H9 (cell line): ENCODE data around the gene RAD54L2. TPM values are rescaled to one million over a fixed set of nuclear protein-coding genes. Genes with fewer than 3 reads are reported as not detected.
A peak's percentile ranks its signal among the peaks of the same experiment; 100 is the strongest.

Experiments
- DNase-seq: peaks from one replicate; pipeline ENCODE4 v3.0.0-alpha.2; 2017
- H2AFZ ChIP-seq: one replicate; pipeline ENCODE4 v1.6.1; 2013; ENCODE audit warnings: mild to moderate bottlenecking, low read length, control low read depth, moderate library complexity
- H2AK5ac ChIP-seq: 2 replicates; pipeline ENCODE4 v1.6.1; 2013; ENCODE audit warnings: low read length, control low read depth, mixed read lengths; ENCODE audit not compliant: insufficient read length
- H2BK120ac ChIP-seq: one replicate; pipeline ENCODE4 v1.6.1; 2013; ENCODE audit warnings: low read depth, mild to moderate bottlenecking, low read length, control low read depth, inconsistent platforms; ENCODE audit not compliant: poor library complexity, severe bottlenecking
- H2BK12ac ChIP-seq: 2 replicates; pipeline ENCODE4 v1.6.1; 2013; ENCODE audit warnings: low read length, control low read depth, mixed read lengths, low read depth; ENCODE audit not compliant: insufficient read length
- H2BK15ac ChIP-seq: 2 replicates; pipeline ENCODE4 v1.6.1; 2013; ENCODE audit warnings: low read depth, low read length, control low read depth
- H2BK20ac ChIP-seq: one replicate; pipeline ENCODE4 v1.6.1; 2013; ENCODE audit warnings: low read depth, mild to moderate bottlenecking, low read length, control low read depth, inconsistent platforms; ENCODE audit not compliant: poor library complexity, severe bottlenecking
- H2BK5ac ChIP-seq: 2 replicates; pipeline ENCODE4 v1.6.1; 2013; ENCODE audit warnings: low read length, control low read depth, mixed read lengths; ENCODE audit not compliant: insufficient read length
- H3K14ac ChIP-seq: 2 replicates; pipeline ENCODE4 v1.6.1; 2013; ENCODE audit warnings: low read length, control low read depth; ENCODE audit not compliant: insufficient read depth
- H3K18ac ChIP-seq: 2 replicates; pipeline ENCODE4 v1.6.1; 2013; ENCODE audit warnings: low read depth, mild to moderate bottlenecking, mixed read lengths, low read length, control low read depth; ENCODE audit not compliant: insufficient read length
- H3K23ac ChIP-seq: 2 replicates; pipeline ENCODE4 v1.6.1; 2013; ENCODE audit warnings: low read length, control low read depth, mixed read lengths, low read depth; ENCODE audit not compliant: insufficient read length
- H3K23me2 ChIP-seq: 2 replicates; pipeline ENCODE4 v1.6.1; 2013; ENCODE audit warnings: low read depth, mild to moderate bottlenecking, mixed read lengths, low read length, control low read depth; ENCODE audit not compliant: insufficient read length, poor library complexity, severe bottlenecking
- H3K27ac ChIP-seq: 2 replicates; pipeline ENCODE4 v1.5.1; 2013; ENCODE audit warnings: low read length, control low read depth, mixed read lengths, low read depth; ENCODE audit not compliant: insufficient read length
- H3K27me3 ChIP-seq: 2 replicates; pipeline ENCODE4 v1.6.1; 2013; ENCODE audit warnings: low read length, control low read depth, inconsistent platforms; ENCODE audit not compliant: insufficient read depth
- H3K4ac ChIP-seq: 2 replicates; pipeline ENCODE4 v1.6.1; 2013; ENCODE audit warnings: low read depth, mild to moderate bottlenecking, control low read depth, inconsistent platforms, low read length, moderate library complexity
- H3K4me1 ChIP-seq: 2 replicates; pipeline ENCODE4 v1.6.1; 2013; ENCODE audit warnings: low read length, control low read depth, inconsistent platforms; ENCODE audit not compliant: insufficient read depth
- H3K4me2 ChIP-seq: 2 replicates; pipeline ENCODE4 v1.6.1; 2013; ENCODE audit warnings: low read length, control low read depth, mixed read lengths; ENCODE audit not compliant: insufficient read length, insufficient read depth
- H3K56ac ChIP-seq: 2 replicates; pipeline ENCODE4 v1.6.1; 2013; ENCODE audit warnings: low read depth, mild to moderate bottlenecking, mixed read lengths, low read length, control low read depth; ENCODE audit not compliant: insufficient read length
- H3K79me1 ChIP-seq: 2 replicates; pipeline ENCODE4 v1.6.1; 2013; ENCODE audit warnings: low read depth, mild to moderate bottlenecking, moderate library complexity, low read length, control low read depth, inconsistent platforms; ENCODE audit not compliant: insufficient read depth, poor library complexity, severe bottlenecking
- H3K79me2 ChIP-seq: 2 replicates; pipeline ENCODE4 v1.6.1; 2013; ENCODE audit warnings: low read length, control low read depth, inconsistent platforms; ENCODE audit not compliant: insufficient read depth
- H3K9ac ChIP-seq: 2 replicates; pipeline ENCODE4 v1.6.1; 2013; ENCODE audit warnings: low read length, control low read depth, mixed read lengths; ENCODE audit not compliant: insufficient read length; ENCODE audit errors: extremely low read depth
- H3K9me3 ChIP-seq: one replicate; pipeline ENCODE4 v1.6.1; 2013; ENCODE audit warnings: low read depth, low read length, inconsistent platforms; ENCODE audit not compliant: control insufficient read depth
- H3T11ph ChIP-seq: one replicate; pipeline ENCODE4 v1.6.1; 2013; ENCODE audit warnings: mild to moderate bottlenecking, low read length, control low read depth, inconsistent platforms
- H4K20me1 ChIP-seq: one replicate; pipeline ENCODE4 v1.6.1; 2013; ENCODE audit not compliant: control insufficient read depth, insufficient read length, insufficient read depth
- H4K5ac ChIP-seq: 2 replicates; pipeline ENCODE4 v1.6.1; 2013; ENCODE audit warnings: low read depth, mild to moderate bottlenecking, mixed read lengths, low read length, control low read depth; ENCODE audit not compliant: insufficient read length
- H4K8ac ChIP-seq: replicated peaks from 2 replicates; pipeline ENCODE4 v1.6.1; 2013; ENCODE audit warnings: low read length, control low read depth, mixed read lengths, low read depth; ENCODE audit not compliant: insufficient read length
- H4K91ac ChIP-seq: 2 replicates; pipeline ENCODE4 v1.6.1; 2013; ENCODE audit warnings: low read depth, mild to moderate bottlenecking, moderate library complexity, mixed read lengths, low read length, control low read depth; ENCODE audit not compliant: insufficient read length
- H3K27ac Mint-ChIP-seq, 3 experiments: 2 replicates in 2 of 3; 3 replicates in 1 of 3; pipeline ENCODE4 v1.8.0; 2020 to 2021; ENCODE audit warnings: mixed read lengths in 3 of 3, mild to moderate bottlenecking in 1 of 3, moderate library complexity in 1 of 3
- H3K27me3 Mint-ChIP-seq: 2 replicates; pipeline ENCODE4 v1.8.0; 2021; ENCODE audit warnings: low read depth, mild to moderate bottlenecking, moderate library complexity, mixed read lengths
- H3K36me3 Mint-ChIP-seq, 3 experiments: 2 replicates in 2 of 3; 3 replicates in 1 of 3; pipeline ENCODE4 v1.8.0; 2020 to 2021; ENCODE audit warnings: low read depth in 3 of 3, mixed read lengths in 3 of 3; ENCODE audit not compliant: insufficient read depth in 1 of 3
- H3K4me1 Mint-ChIP-seq, 2 experiments: 2 replicates each; pipeline ENCODE4 v1.8.0; 2020; ENCODE audit warnings: mixed read lengths in 2 of 2
- H3K4me3 Mint-ChIP-seq, 2 experiments: 2 replicates in 1 of 2; 3 replicates in 1 of 2; pipeline ENCODE4 v1.8.0; 2020 to 2021; ENCODE audit warnings: mild to moderate bottlenecking in 2 of 2, mixed read lengths in 2 of 2, moderate library complexity in 1 of 2
- H3K9me3 Mint-ChIP-seq, 2 experiments: 2 replicates in 1 of 2; 3 replicates in 1 of 2; pipeline ENCODE4 v1.8.0; 2020; ENCODE audit warnings: mild to moderate bottlenecking in 2 of 2, mixed read lengths in 2 of 2, moderate library complexity in 1 of 2
- CTCF ChIP-seq: fragments of 200-600 bp; sonication (generic); conservative IDR thresholded peaks from 3 replicates; pipeline ENCODE4 v1.8.0; 2021; ENCODE audit warnings: antibody characterized with exemption, mild to moderate bottlenecking
- WGBS: extraction: QIAGEN DNeasy Blood & Tissue Kit; methylation state at CpG from one replicate; pipeline ENCODE4 v1.1.7; 2013; ENCODE audit warnings: missing lambda C conversion rate, low lambda C conversion rate, mixed read lengths; ENCODE audit not compliant: insufficient read length; ENCODE audit errors: extremely low coverage; 5-methylcytosine and 5-hydroxymethylcytosine counted together
- total RNA-seq: library from RNA; stranded (reverse); gene quantifications from 2 replicates; pipeline ENCODE4 v1.2.1, GENCODE V29; 2021

Gene RAD54L2
- total RNA-seq, 1 experiment from 2014 or later: 40.7 TPM

GRCh38 chr3:51503007-51503406 is 35.5 kb upstream of the RAD54L2 start:
- no peak overlapping the region for H3K18ac ChIP-seq
- no peaks in the 10 kb centered on the region for H3K79me1 ChIP-seq
- WGBS: no CpG with 5 or more reads among the region's 2 CpGs
- H3K14ac ChIP-seq: no peak overlapping the region
- no peaks in the 10 kb centered on the region for H3K36me3 Mint-ChIP-seq
- no peaks in the 10 kb centered on the region; a peak in 2 of 5 replicates for H3K9me3 Mint-ChIP-seq
- 0 out of 4 replicates have a peak, but pooled peaks cover 0 to 2% of the 10 kb centered on the region in 2 experiments for H3K4me1 Mint-ChIP-seq
- H3T11ph ChIP-seq: no peak overlapping the region
- H3K27me3 ChIP-seq: no peaks in the 10 kb centered on the region
- H3K27ac Mint-ChIP-seq: peak overlapping the region in 1 of 3 experiments; percentile 44; a peak in 1 of 7 replicates
- no peak overlapping the region for H3K4me2 ChIP-seq
- H2AK5ac ChIP-seq: no peak overlapping the region
- no peak overlapping the region for H4K91ac ChIP-seq
- H4K5ac ChIP-seq: no peak overlapping the region
- H3K79me2 ChIP-seq: peaks cover 2% of the 10 kb centered on the region; the same call in 1 of the 2 replicates
- H2BK20ac ChIP-seq: no peak overlapping the region
- DNase-seq: no peak
- H3K27ac ChIP-seq: no peak overlapping the region
- no peak overlapping the region for H2BK12ac ChIP-seq
- no peak overlapping the region for H2BK120ac ChIP-seq
- no peaks in the 10 kb centered on the region for H3K9me3 ChIP-seq
- H2AFZ ChIP-seq: no peak overlapping the region
- H3K23me2 ChIP-seq: no peaks in the 10 kb centered on the region
- no peaks in the 10 kb centered on the region for H4K20me1 ChIP-seq
- H3K4ac ChIP-seq: no peak overlapping the region
- H3K56ac ChIP-seq: no peak overlapping the region
- H3K9ac ChIP-seq: no peak overlapping the region
- no peak overlapping the region for H2BK15ac ChIP-seq
- no peak overlapping the region for H3K23ac ChIP-seq
- TF ChIP-seq CTCF: no peak
- H3K4me3 Mint-ChIP-seq: no peak overlapping the region
- no peaks in the 10 kb centered on the region for H3K27me3 Mint-ChIP-seq
- no peaks in the 10 kb centered on the region for H3K4me1 ChIP-seq
- no peak overlapping the region for H2BK5ac ChIP-seq
- no peak overlapping the region for H4K8ac ChIP-seq
